WTC11 (cell line): ENCODE data around the gene ST6GALNAC6. TPM values are rescaled to one million over a fixed set of nuclear protein-coding genes. Genes with fewer than 3 reads are reported as not detected.

ENCODE experiments used
- ATAC-seq: fragments of 200-7000 bp; cut with Tn5 transposase; 2 replicates; pipeline ENCODE4 v1.10.0; 2021; ENCODE audit warnings: mild to moderate bottlenecking, moderate library complexity
- CTCF ChIA-PET: fragments of 300-600 bp; sonication (Branson Sonifier 250); formaldehyde crosslinking; loops from one replicate; lab custom pipeline; 2021; ENCODE audit warnings: antibody characterized with exemption; lab: Charles Lee
- POLR2A ChIA-PET: fragments of 350-600 bp; sonication (Branson Sonifier 250); formaldehyde crosslinking; loops from one replicate; lab custom pipeline; 2021; ENCODE audit warnings: antibody characterized with exemption; lab: Charles Lee
- DNase-seq: peaks from one replicate; pipeline ENCODE4 v3.0.0; 2021; ENCODE audit warnings: low spot score
- H3K27ac Mint-ChIP-seq: 2 replicates; pipeline ENCODE4 v1.8.0; 2021; ENCODE audit warnings: mixed read lengths
- H3K27me3 Mint-ChIP-seq: 2 replicates; pipeline ENCODE4 v1.8.0; 2021; ENCODE audit warnings: low read depth, mild to moderate bottlenecking, moderate library complexity, mixed read lengths
- H3K36me3 Mint-ChIP-seq: 2 replicates; pipeline ENCODE4 v1.8.0; 2021; ENCODE audit warnings: mixed read lengths
- H3K4me1 Mint-ChIP-seq: 2 replicates; pipeline ENCODE4 v1.8.0; 2022; ENCODE audit warnings: mixed read lengths
- H3K4me3 Mint-ChIP-seq: 2 replicates; pipeline ENCODE4 v1.8.0; 2021; ENCODE audit warnings: mild to moderate bottlenecking, moderate library complexity, mixed read lengths
- H3K9me3 Mint-ChIP-seq: 2 replicates; pipeline ENCODE4 v1.8.0; 2021; ENCODE audit warnings: mixed read lengths
- CBFB ChIP-seq: sonication (generic); formaldehyde crosslinking; IDR thresholded peaks from 2 replicates; pipeline ENCODE4 v1.8.1; 2022; ENCODE audit warnings: mild to moderate bottlenecking, low read depth, missing genetic modification reagents
- CREM ChIP-seq: sonication (generic); formaldehyde crosslinking; IDR thresholded peaks from 2 replicates; pipeline ENCODE4 v1.8.1; 2022; ENCODE audit warnings: mild to moderate bottlenecking, missing genetic modification reagents, moderate library complexity
- GABPB1 ChIP-seq: sonication (generic); formaldehyde crosslinking; IDR thresholded peaks from 2 replicates; pipeline ENCODE4 v1.8.1; 2023; ENCODE audit warnings: mild to moderate bottlenecking, missing genetic modification reagents
- HMGA2 ChIP-seq: fragments of 250-450 bp; sonication (Bioruptor Pico); IDR thresholded peaks from 2 replicates; pipeline ENCODE4 v1.4.0; 2021; ENCODE audit warnings: mild to moderate bottlenecking, moderate library complexity
- MXD4 ChIP-seq: fragments of 250-450 bp; sonication (Bioruptor Pico); IDR thresholded peaks from 2 replicates; pipeline ENCODE4 v1.8.0; 2021; ENCODE audit warnings: mild to moderate bottlenecking, moderate library complexity, borderline replicate concordance
- MYBL2 ChIP-seq: sonication (generic); formaldehyde crosslinking; IDR thresholded peaks from 2 replicates; pipeline ENCODE4 v1.8.1; 2023; ENCODE audit warnings: mild to moderate bottlenecking, moderate library complexity, missing genetic modification reagents
- NR2C2 ChIP-seq: sonication (generic); formaldehyde crosslinking; IDR thresholded peaks from 2 replicates; pipeline ENCODE4 v1.8.0; 2022; ENCODE audit warnings: mild to moderate bottlenecking, missing genetic modification reagents
- OVOL2 ChIP-seq: fragments of 250-450 bp; sonication (Bioruptor Pico); IDR thresholded peaks from 2 replicates; pipeline ENCODE4 v1.9.0; 2021; ENCODE audit warnings: mild to moderate bottlenecking, borderline replicate concordance
- PRRX2 ChIP-seq: fragments of 250-450 bp; sonication (Bioruptor Pico); IDR thresholded peaks from 2 replicates; pipeline ENCODE4 v1.8.0; 2021; ENCODE audit warnings: mild to moderate bottlenecking
- RELA ChIP-seq: sonication (generic); formaldehyde crosslinking; IDR thresholded peaks from 2 replicates; pipeline ENCODE4 v1.8.1; 2022; ENCODE audit warnings: missing genetic modification reagents, mild to moderate bottlenecking, borderline replicate concordance
- TEAD1 ChIP-seq: sonication (generic); formaldehyde crosslinking; IDR thresholded peaks from 2 replicates; pipeline ENCODE4 v1.8.0; 2022; ENCODE audit warnings: mild to moderate bottlenecking, missing genetic modification reagents
- TP53 ChIP-seq: sonication (generic); formaldehyde crosslinking; IDR thresholded peaks from 2 replicates; pipeline ENCODE4 v1.8.1; 2023; ENCODE audit warnings: mild to moderate bottlenecking, missing genetic modification reagents
- USF2 ChIP-seq: sonication (generic); formaldehyde crosslinking; IDR thresholded peaks from 2 replicates; pipeline ENCODE4 v1.8.1; 2023; ENCODE audit warnings: mild to moderate bottlenecking, missing genetic modification reagents, moderate library complexity
- ZNF219 ChIP-seq: sonication (generic); formaldehyde crosslinking; IDR thresholded peaks from 2 replicates; pipeline ENCODE4 v1.8.0; 2023; ENCODE audit warnings: missing genetic modification reagents, mild to moderate bottlenecking, borderline replicate concordance
- ZNF281 ChIP-seq: sonication (generic); formaldehyde crosslinking; IDR thresholded peaks from 2 replicates; pipeline ENCODE4 v1.8.0; 2023; ENCODE audit warnings: mild to moderate bottlenecking, missing genetic modification reagents
- ZNF317 ChIP-seq: sonication (generic); formaldehyde crosslinking; IDR thresholded peaks from 2 replicates; pipeline ENCODE4 v1.8.1; 2023; ENCODE audit warnings: low read depth, mild to moderate bottlenecking, moderate library complexity, missing genetic modification reagents, borderline replicate concordance
- ZNF532 ChIP-seq: fragments of 250-450 bp; sonication (Bioruptor Pico); IDR thresholded peaks from 2 replicates; pipeline ENCODE4 v1.9.0; 2021; ENCODE audit warnings: mild to moderate bottlenecking, borderline replicate concordance
- total RNA-seq: library from RNA; stranded (reverse); gene quantifications from 3 replicates; pipeline ENCODE4 v1.2.3, GENCODE V29; 2021
- TF ChIP-seq, protein P1 (sequence below): sonication (generic); formaldehyde crosslinking; IDR thresholded peaks from 2 replicates; pipeline ENCODE4 v1.8.1; 2022; ENCODE audit warnings: missing genetic modification reagents, borderline replicate concordance

ST6GALNAC6 gene
- total RNA-seq, 1 experiment from 2014 or later: 47.5 TPM

DNA sequence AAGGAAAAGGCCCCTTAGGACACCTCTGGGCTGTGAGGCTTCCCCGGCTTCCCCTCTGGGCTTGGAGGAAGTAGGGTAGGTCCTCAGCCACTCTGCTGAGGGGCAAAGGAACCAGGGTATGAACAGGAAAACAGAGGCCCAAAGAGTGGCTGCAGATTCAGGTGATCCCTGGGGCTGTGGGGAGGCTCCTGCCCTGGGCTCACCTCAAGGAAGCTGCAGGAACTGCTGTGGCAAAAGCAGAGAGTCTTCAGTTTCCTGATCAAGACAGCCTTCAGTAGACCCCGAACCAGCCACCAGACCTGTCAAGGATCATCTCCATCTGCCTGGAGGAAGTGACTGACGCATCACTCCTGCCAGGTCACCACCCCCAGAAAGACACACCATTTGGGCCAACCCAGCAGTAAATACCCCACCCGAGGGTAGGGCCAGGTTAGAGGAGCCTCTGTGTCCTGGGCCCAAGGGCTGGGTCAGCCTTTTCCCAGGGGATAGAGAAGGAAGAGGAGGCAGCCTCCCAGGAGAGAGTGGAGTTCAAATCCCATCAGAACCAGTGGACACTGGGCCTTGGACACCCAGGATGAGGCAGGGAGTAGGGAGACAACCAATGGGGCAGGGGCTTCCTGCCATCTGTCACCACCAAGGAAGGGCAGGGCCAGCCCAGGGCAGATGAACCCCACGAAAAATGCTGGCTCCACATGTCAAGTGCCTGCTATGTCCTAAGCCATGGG is 5.8 kb upstream of the ST6GALNAC6 start:
- no peak overlapping the region for H3K4me3 Mint-ChIP-seq
- no peaks in the 10 kb centered on the region; the same call in 1 of the 2 replicates for H3K27me3 Mint-ChIP-seq
- no peaks in the 10 kb centered on the region for H3K9me3 Mint-ChIP-seq
- H3K4me1 Mint-ChIP-seq: peaks cover 30% of the 10 kb centered on the region
- H3K27ac Mint-ChIP-seq: peak overlapping the region; percentile 80
- ATAC-seq (no peak), DNase-seq (no peak)
- no peaks in the 10 kb centered on the region for H3K36me3 Mint-ChIP-seq
- POLR2A ChIA-PET: interaction anchor here (0.5 kb wide), 1 partner anchor 208 kb away, joined by 3 read pairs; no protein-coding TSS in a partner anchor
- CTCF ChIA-PET: interaction anchor here (0.7 to 1.7 kb wide), 7 partner anchors 13 to 213 kb away, joined by 3 to 7 read pairs (median 4); partner anchors contain the start of gene TOR2A
- TF ChIP-seq, protein P1, sequence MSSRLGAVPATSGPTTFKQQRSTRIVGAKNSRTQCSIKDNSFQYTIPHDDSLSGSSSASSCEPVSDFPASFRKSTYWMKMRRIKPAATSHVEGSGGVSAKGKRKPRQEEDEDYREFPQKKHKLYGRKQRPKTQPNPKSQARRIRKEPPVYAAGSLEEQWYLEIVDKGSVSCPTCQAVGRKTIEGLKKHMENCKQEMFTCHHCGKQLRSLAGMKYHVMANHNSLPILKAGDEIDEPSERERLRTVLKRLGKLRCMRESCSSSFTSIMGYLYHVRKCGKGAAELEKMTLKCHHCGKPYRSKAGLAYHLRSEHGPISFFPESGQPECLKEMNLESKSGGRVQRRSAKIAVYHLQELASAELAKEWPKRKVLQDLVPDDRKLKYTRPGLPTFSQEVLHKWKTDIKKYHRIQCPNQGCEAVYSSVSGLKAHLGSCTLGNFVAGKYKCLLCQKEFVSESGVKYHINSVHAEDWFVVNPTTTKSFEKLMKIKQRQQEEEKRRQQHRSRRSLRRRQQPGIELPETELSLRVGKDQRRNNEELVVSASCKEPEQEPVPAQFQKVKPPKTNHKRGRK (CRISPR knock-in tag): no peak
- no peak for TF ChIP-seq USF2 (CRISPR knock-in tag)
- TF ChIP-seq TEAD1 (CRISPR knock-in tag): no peak
- TF ChIP-seq ZNF219 (CRISPR knock-in tag): no peak
- no peak for TF ChIP-seq PRRX2
- TF ChIP-seq ZNF532: no peak
- no peak for TF ChIP-seq OVOL2 (CRISPR knock-in tag)
- no peak for TF ChIP-seq ZNF317
- TF ChIP-seq HMGA2: no peak
- TF ChIP-seq TP53 (CRISPR knock-in tag): no peak
- TF ChIP-seq ZNF281 (CRISPR knock-in tag): no peak
- no peak for TF ChIP-seq NR2C2 (CRISPR knock-in tag)
- no peak for TF ChIP-seq MYBL2 (CRISPR knock-in tag)
- TF ChIP-seq CBFB (CRISPR knock-in tag): no peak
- TF ChIP-seq CREM (CRISPR knock-in tag): no peak
- no peak for TF ChIP-seq GABPB1 (CRISPR knock-in tag)
- no peak for TF ChIP-seq RELA (CRISPR knock-in tag)
- no peak for TF ChIP-seq MXD4 (CRISPR knock-in tag)
- TF ChIP-seq, all 79 proteins: peak for 0
